A549 (cell line): ENCODE data around the gene POLR3GL.

ENCODE experiments used
- POLR2A ChIP-seq: IDR thresholded peaks from 2 replicates; pipeline ENCODE4 v1.6.1; 2012; ENCODE audit warnings: mild to moderate bottlenecking, low read length
- RAD21 ChIP-seq, 2 experiments: fragments of >200 bp in 1 of 2; sonication (Bioruptor Twin) in 1 of 2; formaldehyde crosslinking in 1 of 2; IDR thresholded peaks in 1 of 2; conservative IDR thresholded peaks in 1 of 2; 2 replicates in 1 of 2; 3 replicates in 1 of 2; pipeline ENCODE4 v1.6.1; 2012 to 2018; ENCODE audit warnings: inconsistent platforms in 1 of 2
- RFX5 ChIP-seq: fragments of 450-650 bp; IDR thresholded peaks from 2 replicates; pipeline ENCODE4 v1.7.1; 2014; ENCODE audit warnings: antibody characterized with exemption, mild to moderate bottlenecking, moderate library complexity

DNA sequence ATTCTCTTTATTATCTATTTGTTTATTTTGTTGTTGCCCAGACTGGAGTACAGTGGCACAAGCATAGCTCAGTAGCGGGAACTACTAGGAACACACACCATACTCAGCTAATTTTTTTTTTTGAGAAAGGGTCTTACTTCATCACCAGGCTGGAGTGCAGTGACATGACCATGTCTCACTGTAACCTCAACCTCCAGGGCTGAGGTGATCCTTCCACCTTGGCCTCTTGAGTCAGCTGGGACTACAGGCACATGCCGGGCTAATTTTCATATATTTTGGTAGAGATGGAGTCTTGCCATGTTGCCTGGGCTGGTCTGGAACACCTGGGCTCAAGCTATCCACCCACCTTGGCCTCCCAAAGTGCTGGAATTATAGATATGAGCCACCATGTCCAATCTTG is 37.2 kb downstream of the POLR3GL start:
- no peak for TF ChIP-seq POLR2A
- no peak for TF ChIP-seq RFX5
- no peak for TF ChIP-seq RAD21 (conservative IDR thresholded peaks at IDR 0.05 in 1 of 2, IDR thresholded peaks at IDR 0.05 in 1 of 2)
